GM21529 (cell line): ENCODE data around the gene HOXD10.

Experiments
- ATAC-seq: cut with Tn5 transposase; IDR thresholded peaks from one replicate; pipeline ENCODE4 v1.9.1; 2021; ENCODE audit not compliant: unreplicated experiment

The HOXD10 gene

DNA sequence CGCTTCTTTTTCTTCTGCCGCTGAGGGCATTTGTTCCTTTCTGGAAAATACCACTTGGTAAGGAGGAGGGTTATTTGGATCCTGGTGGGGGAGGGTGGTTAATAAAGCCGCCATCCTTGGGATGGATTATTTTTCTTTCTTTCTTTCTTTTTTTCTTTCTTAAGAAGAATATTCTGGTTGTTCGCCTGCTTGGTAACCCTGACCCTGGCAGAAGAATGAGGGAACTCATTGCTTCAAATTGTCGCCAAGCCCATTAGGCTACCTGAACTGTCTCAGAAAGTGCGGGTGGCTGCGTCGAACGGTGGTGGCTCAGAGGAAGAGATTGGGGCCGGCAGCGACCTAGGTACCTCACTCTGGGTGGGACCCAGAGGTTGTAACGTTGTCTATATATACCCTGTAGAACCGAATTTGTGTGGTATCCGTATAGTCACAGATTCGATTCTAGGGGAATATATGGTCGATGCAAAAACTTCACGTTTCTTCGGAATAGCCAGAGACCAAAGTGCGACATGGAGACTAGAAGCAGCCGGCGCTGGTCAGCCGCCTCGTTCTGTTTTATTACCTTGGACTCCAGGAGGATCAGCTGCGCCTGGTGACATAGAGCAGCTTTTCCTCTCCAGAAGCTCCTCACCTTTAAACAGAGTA, 33.5 kb downstream of the HOXD10 start:
- ATAC-seq = no peak

- no peak for ATAC-seq
Observed at GRCh38 chr2:176150584-176151441, 34.2 kb downstream of the HOXD10 start.

DNA sequence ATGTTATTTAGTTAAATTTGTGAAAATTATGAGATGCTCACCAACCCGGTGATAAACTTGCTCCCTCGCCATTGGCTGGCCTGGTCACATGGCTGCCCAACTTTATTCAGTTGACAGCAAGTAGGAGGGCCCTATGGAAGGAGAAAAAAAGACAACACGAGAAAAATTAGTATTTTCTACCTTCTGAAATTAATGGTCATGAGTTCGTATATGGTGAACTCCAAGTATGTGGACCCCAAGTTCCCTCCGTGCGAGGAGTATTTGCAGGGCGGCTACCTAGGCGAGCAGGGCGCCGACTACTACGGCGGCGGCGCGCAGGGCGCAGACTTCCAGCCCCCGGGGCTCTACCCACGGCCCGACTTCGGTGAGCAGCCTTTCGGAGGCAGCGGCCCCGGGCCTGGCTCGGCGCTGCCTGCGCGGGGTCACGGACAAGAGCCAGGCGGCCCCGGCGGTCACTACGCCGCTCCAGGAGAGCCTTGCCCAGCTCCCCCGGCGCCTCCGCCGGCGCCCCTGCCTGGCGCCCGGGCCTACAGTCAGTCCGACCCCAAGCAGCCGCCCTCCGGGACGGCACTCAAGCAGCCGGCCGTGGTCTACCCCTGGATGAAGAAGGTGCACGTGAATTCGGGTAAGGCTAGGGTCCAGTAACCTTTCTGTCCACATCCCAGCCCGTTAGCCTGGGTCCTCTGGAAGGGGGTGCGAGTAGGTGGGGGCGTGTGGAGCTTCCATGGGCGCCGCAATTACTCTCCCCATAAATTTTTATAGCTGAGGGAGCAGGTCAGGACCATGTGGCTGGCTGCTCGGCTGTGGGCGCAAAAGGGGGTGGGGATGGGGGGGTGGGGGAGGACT, 35.1 kb downstream of the HOXD10 start, which contains the start of gene HOXD4:
TSS of gene HOXD4 (plus strand) at position 109 of the 846 bp plus-strand sequence. CDS start at position 193, 84 bp downstream.
- ATAC-seq = no peak

DNA sequence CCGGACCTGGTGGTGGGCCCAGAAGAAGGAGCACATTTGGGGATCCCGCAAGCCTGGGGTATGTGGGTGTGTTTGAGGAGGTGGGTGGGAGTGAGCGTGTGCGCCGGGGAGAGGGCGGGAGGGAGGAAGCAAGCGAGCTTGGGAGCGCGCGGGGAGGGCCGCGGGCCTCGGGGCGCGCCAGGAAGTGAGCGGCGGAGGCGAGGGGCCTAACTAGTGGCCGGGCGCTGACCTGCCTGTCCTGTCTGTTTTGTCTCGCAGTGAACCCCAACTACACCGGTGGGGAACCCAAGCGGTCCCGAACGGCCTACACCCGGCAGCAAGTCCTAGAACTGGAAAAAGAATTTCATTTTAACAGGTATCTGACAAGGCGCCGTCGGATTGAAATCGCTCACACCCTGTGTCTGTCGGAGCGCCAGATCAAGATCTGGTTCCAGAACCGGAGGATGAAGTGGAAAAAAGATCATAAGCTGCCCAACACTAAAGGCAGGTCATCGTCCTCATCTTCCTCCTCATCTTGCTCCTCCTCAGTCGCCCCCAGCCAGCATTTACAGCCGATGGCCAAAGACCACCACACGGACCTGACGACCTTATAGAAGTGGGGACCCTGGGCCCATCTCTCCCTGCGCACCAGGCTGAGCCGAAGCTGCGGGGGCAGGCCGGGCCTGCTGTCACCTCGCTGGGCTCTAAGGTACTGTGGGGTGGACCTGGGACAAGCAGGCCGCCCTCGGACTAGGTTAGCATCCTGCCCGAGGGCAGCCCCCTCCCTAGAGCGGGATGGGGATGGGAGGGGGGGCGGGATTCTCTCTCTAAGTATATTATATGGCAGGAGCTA, 36.0 kb downstream of the HOXD10 start:
- no peak for ATAC-seq

DNA sequence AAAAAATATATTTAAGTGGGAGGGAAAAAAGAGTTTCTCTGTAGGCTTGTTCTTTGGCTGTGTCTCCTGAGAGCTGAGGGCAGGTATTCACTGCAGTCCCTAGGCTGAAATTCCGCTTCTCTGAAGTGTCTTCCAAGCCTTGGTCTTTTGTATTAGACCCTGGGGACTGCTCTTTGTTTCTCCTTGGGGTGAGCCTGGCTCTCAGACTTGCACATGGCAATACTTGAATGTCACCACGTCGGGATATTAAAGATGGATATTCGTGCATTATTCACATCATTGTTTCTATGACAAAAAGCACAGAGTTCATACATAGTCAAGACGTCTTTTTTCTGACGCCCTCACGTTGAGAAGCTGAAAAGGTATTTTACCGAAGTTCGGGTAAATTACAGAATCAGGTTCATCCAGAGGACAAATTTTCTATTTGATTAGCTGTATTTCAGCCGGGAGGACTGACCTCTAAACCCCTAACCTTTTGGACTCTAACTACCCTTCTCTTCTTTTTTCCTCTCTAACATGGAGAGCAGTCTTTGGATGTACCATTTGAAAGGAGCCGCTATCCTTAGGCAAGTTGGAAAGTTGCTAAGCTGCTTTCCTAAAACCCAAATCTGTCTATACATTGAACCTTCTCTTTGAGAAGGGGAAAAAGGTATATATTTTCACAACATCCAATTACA, 38.1 kb downstream of the HOXD10 start:
- ATAC-seq = no peak

- no peak for ATAC-seq
Observed at GRCh38 chr2:176155356-176156044, 38.9 kb downstream of the HOXD10 start.

DNA sequence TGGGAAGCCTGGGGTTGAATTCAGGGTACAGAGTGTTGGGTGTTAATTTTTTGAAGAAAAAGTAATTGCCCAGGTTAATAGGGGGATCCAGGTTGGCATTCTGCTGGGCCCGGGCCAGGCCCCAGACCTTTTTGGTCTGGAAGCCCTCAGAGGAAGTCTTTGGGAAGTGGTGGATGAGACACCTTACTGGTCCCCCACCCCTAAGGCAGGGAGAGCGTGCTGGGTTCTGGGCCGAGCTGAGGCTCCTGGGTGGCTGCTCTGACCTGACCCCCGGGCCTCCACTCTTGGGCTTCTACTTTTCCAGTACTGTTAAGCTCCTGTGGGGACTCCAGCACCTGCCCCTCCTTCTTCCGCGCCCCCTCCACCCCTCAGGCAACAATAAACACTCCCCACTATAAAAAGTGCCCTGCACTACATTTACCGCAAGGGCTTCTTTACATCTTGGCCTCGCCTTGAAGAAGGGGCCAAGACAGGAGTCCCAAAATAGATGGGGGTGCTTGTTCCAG, 39.8 kb downstream of the HOXD10 start:
- no peak for ATAC-seq

DNA sequence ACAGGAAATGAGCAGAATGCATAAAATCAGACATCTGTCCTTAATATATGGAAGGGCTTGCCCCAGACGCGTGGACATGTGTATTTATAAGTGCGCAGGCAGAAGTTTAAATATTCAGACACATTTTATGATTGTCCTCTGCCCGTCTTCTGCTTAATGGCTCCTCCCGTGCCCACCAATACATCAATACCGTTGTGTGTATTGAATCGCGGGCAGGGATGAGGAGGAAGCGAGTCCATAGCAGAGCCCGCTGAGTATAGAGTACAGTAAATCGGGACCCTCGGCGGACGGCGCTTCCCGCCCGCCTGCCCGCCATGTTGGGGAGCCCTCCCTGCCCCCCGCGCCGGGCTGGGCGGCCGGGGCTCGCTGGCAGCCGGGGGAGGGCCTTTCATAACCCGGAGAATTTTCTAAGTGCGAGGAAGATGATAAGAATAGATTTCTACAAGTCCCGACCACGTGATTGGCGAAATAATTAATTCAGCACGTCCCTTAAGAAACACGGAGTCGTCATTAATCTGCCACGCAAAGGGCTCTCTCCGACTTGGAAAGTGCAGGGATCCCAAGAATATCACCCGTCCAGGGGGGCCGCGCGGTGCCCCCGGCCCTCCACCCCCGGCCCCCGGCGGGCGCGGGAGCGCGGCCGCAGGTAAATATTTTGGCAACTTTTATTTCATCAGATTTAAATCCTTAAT, 40.4 kb downstream of the HOXD10 start, which contains the start of gene HOXD3:
TSS of gene HOXD3 (plus strand) at position 501 of the 692 bp plus-strand sequence. CDS start 11,808 bp downstream, outside the sequence.
- no peak for ATAC-seq

DNA sequence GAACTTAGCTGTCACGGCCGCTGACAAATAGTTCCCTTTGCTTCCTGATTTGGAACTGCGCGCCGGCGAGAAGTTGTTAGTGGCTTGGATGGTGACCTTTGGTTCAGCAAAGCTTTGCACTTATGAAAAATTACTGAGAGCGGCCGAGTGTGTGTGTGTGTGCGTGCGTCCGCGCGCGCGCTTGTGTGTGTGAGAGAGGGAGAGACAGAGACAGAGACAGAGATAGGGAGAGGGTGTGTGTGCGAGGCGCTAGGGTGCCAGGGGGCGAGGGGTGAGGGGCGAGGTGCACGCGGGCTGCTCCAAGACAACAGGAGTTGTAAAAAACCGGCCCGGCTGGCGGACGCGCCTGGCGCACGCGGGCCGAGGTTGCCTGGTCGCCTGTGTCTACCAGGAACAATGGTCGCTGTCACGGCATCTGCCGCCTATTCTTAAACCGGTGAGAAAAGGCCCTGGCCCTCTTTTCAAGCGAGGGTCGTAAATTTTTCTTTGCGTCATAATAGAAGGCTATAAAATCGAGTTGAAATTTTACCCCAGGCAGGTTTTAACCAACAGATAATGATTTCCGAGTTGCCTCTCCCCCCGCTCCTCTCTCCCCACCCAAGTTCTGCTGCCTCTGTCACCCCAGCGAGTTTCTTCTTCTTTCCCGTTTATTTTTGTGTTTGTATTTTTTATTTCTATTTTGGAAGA, 41.1 kb downstream of the HOXD10 start:
- ATAC-seq = no peak

DNA sequence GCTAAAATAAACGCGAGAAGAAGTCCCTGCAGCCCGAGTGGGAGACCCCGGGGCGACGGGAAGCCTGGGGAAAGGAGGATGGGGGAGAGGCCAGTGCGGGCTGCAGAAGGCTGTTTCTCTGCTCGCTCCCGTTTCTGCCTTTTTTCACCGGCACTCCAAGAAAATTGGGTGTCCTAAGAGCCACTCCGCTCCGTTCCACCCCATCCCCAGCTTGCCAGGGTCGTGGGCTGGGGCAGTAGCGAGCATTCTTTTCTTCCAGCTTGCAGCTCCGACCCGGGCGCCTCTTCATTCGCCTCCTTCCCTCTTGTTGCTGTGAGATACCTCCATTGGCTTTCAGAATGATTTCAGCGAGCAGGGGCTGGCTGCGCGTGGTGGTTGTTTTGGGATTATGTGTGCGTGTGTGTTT, 41.6 kb downstream of the HOXD10 start:
- ATAC-seq = no peak

GRCh38 chr2:176158855-176159662, 42.5 kb downstream of the HOXD10 start:
- ATAC-seq = no peak

GRCh38 chr2:176159663-176160250, 43.2 kb downstream of the HOXD10 start:
- no peak for ATAC-seq

DNA sequence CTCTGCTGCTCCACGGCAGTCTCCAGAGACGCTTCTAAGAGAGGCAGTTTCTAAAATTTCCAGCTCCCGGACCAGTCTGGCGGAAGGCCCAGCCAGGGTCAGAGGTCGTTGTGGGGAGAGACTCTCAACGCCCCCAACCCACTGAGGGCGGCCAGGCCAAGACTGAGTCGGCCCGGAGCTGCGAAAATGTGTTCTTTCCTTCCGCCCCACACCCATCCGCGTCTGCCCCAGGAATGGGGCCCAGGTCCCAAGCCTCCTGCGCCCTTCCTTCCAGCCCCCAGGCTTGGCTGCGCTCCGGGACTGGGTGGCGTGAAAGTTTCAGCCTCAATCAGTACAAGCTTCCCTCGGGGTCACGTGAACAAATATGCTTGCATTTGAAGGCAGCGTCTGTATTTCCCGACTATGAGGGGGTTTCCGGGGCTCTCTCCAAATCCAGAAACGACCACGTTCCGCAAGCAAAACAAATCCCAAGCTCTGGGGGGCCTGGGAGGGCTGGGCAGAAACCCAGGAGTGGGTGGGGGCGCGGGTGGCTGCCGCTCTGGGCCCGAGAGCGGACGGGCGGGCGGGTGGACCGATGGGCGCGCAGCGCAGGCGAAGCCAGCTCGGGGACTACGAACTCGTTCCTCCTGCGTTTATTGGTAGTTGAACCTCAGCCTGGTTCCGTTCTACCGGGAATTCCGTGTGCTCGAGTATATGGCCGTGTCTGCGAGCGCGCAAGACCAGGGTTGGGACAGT, 43.8 kb downstream of the HOXD10 start:
- no peak for ATAC-seq

DNA sequence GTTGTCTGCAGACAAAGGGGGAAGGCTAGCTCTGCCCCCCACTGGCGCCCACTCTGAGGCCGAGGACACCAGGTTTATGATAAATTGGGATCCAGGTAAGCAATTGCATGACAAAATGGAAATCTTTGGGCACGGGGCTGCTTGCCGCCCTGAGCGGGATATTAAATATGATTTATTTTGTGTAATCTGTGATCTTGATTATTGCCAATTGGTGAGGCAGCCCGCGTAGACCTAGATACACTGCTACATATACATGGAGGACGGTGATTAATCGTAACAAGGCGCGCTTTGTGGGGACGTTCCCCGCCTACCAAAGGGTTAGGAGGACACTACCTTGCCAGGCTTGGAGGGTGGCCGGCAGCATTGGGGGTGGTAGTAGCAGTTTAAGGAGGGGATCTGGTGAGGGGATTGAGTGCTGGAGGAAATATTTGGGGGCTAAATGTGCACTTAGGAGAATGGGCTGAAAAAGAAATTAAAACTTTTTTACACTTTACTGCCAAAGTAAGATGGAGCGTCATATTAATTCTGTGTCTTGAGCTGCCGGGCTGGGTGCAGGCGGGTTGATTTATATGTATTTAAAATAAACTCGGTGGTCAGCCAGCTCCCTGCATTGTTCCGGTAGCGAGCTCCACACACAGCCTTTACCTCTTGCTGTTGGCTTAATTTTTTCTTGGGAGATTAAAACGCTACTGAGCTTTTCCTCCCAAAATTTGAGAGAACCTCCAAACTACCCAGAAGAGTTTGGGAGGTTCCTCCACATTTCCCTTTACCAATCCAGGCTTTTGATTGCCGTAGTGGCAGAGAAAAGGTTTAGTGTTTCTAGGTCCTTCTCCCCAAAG, 44.6 kb downstream of the HOXD10 start:
- no peak for ATAC-seq
